Lower leg skin (tissue), 4 donors: Measurements from ENCODE around the gene RELL1. TPM values are rescaled to one million over a fixed set of nuclear protein-coding genes. Genes with fewer than 3 reads are reported as not detected.

Experiments
- total RNA-seq, 4 donors: library from RNA; depleted of rRNA; stranded (reverse); fragments of >200 nt; gene quantifications; one replicate each; pipeline ENCODE4 v1.1.0, GENCODE V29; 2016

Gene RELL1
- total RNA-seq, 4 donors from 2014 or later = 66.5 to 78.6 (median 73.7) TPM

Other genes starting within 250 kb of the RELL1 start
- 10 to 100 TPM; 52.7 to 83.9 (median 74.7) TPM for gene PGM2, start 140.3 kb upstream of the RELL1 start, total RNA-seq
- gene TBC1D1, start 204.7 kb upstream of the RELL1 start, total RNA-seq = 10 to 100 TPM; 15.9 to 24.0 (median 20.0) TPM